ENCODE results near the gene PMFBP1. TPM values are rescaled to one million over a fixed set of nuclear protein-coding genes. Genes with fewer than 3 reads are reported as not detected.

Gene PMFBP1
- total RNA-seq, 1 experiment from 2014 or later, result 2.7 TPM

DNA sequence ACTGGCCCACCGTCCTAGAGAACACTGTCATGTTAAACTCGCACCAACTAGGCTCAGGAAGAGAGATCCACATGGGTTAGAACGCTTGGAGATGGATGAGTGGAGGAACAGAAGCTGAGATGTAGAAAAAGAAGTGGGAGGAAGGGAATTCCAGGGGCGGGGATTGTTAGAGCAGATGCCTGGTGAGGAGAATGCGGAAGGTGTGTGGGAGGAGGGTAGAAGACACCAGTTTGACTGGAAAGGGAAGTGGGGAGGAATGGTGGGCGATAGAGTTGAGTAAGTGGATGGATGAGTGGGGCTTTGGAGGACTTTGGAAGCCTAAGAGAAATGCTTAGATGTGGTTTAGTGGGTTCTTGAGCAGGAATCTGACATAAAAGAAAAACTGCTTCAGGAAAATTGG, 40.9 kb downstream of the PMFBP1 start:
- H2AFZ ChIP-seq (ENCODE audit: low read length), result no peak overlapping the region
- H2BK12ac ChIP-seq (ENCODE audit: insufficient read length, low read depth, low read length), result no peak overlapping the region
- Mint-ChIP-seq H3K4me1 (peaks cover 20 to 22% of the 10 kb centered on the region in 2 experiments), H3K9me3 (no peaks in the 10 kb centered on the region), H3K27me3 (ENCODE audit: low read depth) (no peaks in the 10 kb centered on the region; the same call in 1 of the 2 replicates), H3K36me3 (ENCODE audit: insufficient read depth in 1 of 3, low read depth in 3 of 3) (no peaks in the 10 kb centered on the region), H3K27ac (no peak overlapping the region), H3K4me3 (no peak overlapping the region)
- H2BK120ac ChIP-seq (ENCODE audit: low read depth, low read length, poor library complexity, severe bottlenecking), result no peak overlapping the region
- no peak overlapping the region for H3K4me2 ChIP-seq (ENCODE audit: insufficient read depth, insufficient read length, low read length)
- no peak overlapping the region for H3K18ac ChIP-seq (ENCODE audit: insufficient read length, low read depth, low read length)
- H2BK5ac ChIP-seq (ENCODE audit: insufficient read length, low read length), result no peak overlapping the region
- H3K4me1 ChIP-seq (ENCODE audit: insufficient read depth, low read length), result no peaks in the 10 kb centered on the region
- H2BK15ac ChIP-seq (ENCODE audit: low read depth, low read length), result no peak overlapping the region
- H3K23ac ChIP-seq (ENCODE audit: insufficient read length, low read depth, low read length), result no peak overlapping the region
- no peak overlapping the region for H2AK5ac ChIP-seq (ENCODE audit: insufficient read length, low read length)
- no peak overlapping the region for H3T11ph ChIP-seq (ENCODE audit: low read length)
- no peak overlapping the region for H3K27ac ChIP-seq (ENCODE audit: insufficient read length, low read depth, low read length)
- H3K27me3 ChIP-seq (ENCODE audit: insufficient read depth, low read length), result no peaks in the 10 kb centered on the region
- H4K91ac ChIP-seq (ENCODE audit: insufficient read length, low read depth, low read length), result no peak overlapping the region
- no peak overlapping the region for H3K4ac ChIP-seq (ENCODE audit: low read depth, low read length)
- no peak overlapping the region for H4K8ac ChIP-seq (replicated peaks; ENCODE audit: insufficient read length, low read depth, low read length)
- no peak overlapping the region for H3K14ac ChIP-seq (ENCODE audit: insufficient read depth, low read length)
- H3K56ac ChIP-seq (ENCODE audit: insufficient read length, low read depth, low read length), result no peak overlapping the region
- H4K20me1 ChIP-seq (ENCODE audit: control insufficient read depth, insufficient read depth, insufficient read length), result no peaks in the 10 kb centered on the region
- no peaks in the 10 kb centered on the region for H3K79me1 ChIP-seq (ENCODE audit: insufficient read depth, low read depth, low read length, poor library complexity, severe bottlenecking)
- DNase-seq, result no peak
- no peak overlapping the region for H2BK20ac ChIP-seq (ENCODE audit: low read depth, low read length, poor library complexity, severe bottlenecking)
- H3K23me2 ChIP-seq (ENCODE audit: insufficient read length, low read depth, low read length, poor library complexity, severe bottlenecking), result no peaks in the 10 kb centered on the region
- TF ChIP-seq, protein P1, sequence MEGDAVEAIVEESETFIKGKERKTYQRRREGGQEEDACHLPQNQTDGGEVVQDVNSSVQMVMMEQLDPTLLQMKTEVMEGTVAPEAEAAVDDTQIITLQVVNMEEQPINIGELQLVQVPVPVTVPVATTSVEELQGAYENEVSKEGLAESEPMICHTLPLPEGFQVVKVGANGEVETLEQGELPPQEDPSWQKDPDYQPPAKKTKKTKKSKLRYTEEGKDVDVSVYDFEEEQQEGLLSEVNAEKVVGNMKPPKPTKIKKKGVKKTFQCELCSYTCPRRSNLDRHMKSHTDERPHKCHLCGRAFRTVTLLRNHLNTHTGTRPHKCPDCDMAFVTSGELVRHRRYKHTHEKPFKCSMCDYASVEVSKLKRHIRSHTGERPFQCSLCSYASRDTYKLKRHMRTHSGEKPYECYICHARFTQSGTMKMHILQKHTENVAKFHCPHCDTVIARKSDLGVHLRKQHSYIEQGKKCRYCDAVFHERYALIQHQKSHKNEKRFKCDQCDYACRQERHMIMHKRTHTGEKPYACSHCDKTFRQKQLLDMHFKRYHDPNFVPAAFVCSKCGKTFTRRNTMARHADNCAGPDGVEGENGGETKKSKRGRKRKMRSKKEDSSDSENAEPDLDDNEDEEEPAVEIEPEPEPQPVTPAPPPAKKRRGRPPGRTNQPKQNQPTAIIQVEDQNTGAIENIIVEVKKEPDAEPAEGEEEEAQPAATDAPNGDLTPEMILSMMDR (conservative IDR thresholded peaks at IDR 0.05), result no peak
- H3K9me3 ChIP-seq (ENCODE audit: control insufficient read depth, low read depth, low read length), result no peaks in the 10 kb centered on the region
- H4K5ac ChIP-seq (ENCODE audit: insufficient read length, low read depth, low read length), result no peak overlapping the region
- no peaks in the 10 kb centered on the region for H3K79me2 ChIP-seq (ENCODE audit: insufficient read depth, low read length)
- no peak overlapping the region for H3K9ac ChIP-seq (ENCODE audit: extremely low read depth, insufficient read length, low read length)
- 100% methylated on average over 1 of the region's 6 CpGs for WGBS (ENCODE audit: extremely low coverage, insufficient read length, low lambda C conversion rate)
